ENCODE measurements around the gene SH3RF3. TPM values are rescaled to one million over a fixed set of nuclear protein-coding genes. Genes with fewer than 3 reads are reported as not detected.

Gene SH3RF3
- total RNA-seq, 1 donor from 2014 or later = 1.3 TPM

GRCh38 chr2:109335631-109336176, 206.7 kb downstream of the SH3RF3 start:
- Mint-ChIP-seq H3K9me3 (ENCODE audit: low read depth) (no peaks in the 10 kb centered on the region), H3K27me3 (peaks cover 18% of the 10 kb centered on the region), H3K27ac (no peak overlapping the region), H3K4me3 (ENCODE audit: low read depth) (no peak overlapping the region), H3K4me1 (ENCODE audit: low read depth) (no peaks in the 10 kb centered on the region), H3K36me3 (ENCODE audit: insufficient read depth) (no peaks in the 10 kb centered on the region)
- TF ChIP-seq CTCF (IDR thresholded peaks at IDR 0.05; ENCODE audit: unreplicated experiment) = no peak
- DNase-seq (ENCODE audit: low spot score, unreplicated experiment) = no peak

- H3K4me3 Mint-ChIP-seq (ENCODE audit: low read depth) = no peak overlapping the region
- TF ChIP-seq CTCF (IDR thresholded peaks at IDR 0.05; ENCODE audit: unreplicated experiment) = no peak
- H3K4me1 Mint-ChIP-seq (ENCODE audit: low read depth) = no peaks in the 10 kb centered on the region
- no peak overlapping the region for H3K27ac Mint-ChIP-seq
- DNase-seq (ENCODE audit: low spot score, unreplicated experiment) = no peak
- H3K27me3 Mint-ChIP-seq = peaks cover 16% of the 10 kb centered on the region
- H3K36me3 Mint-ChIP-seq (ENCODE audit: insufficient read depth) = no peaks in the 10 kb centered on the region
- H3K9me3 Mint-ChIP-seq (ENCODE audit: low read depth) = no peaks in the 10 kb centered on the region
These were observed 207.3 kb downstream of the SH3RF3 start for GRCh38 chr2:109336296-109336695.

GRCh38 chr2:109337221-109337620, 208.2 kb downstream of the SH3RF3 start:
- H3K4me1 Mint-ChIP-seq (ENCODE audit: low read depth) = no peaks in the 10 kb centered on the region
- H3K27ac Mint-ChIP-seq = no peak overlapping the region
- no peak for DNase-seq (ENCODE audit: low spot score, unreplicated experiment)
- no peak overlapping the region for H3K4me3 Mint-ChIP-seq (ENCODE audit: low read depth)
- H3K27me3 Mint-ChIP-seq = peaks cover 12% of the 10 kb centered on the region
- TF ChIP-seq CTCF (IDR thresholded peaks at IDR 0.05; ENCODE audit: unreplicated experiment) = no peak
- H3K9me3 Mint-ChIP-seq (ENCODE audit: low read depth) = no peaks in the 10 kb centered on the region
- no peaks in the 10 kb centered on the region for H3K36me3 Mint-ChIP-seq (ENCODE audit: insufficient read depth)

GRCh38 chr2:109339519-109339966, 210.5 kb downstream of the SH3RF3 start:
- no peak overlapping the region for H3K27ac Mint-ChIP-seq
- peaks cover 10% of the 10 kb centered on the region for H3K27me3 Mint-ChIP-seq
- no peak for TF ChIP-seq CTCF (IDR thresholded peaks at IDR 0.05; ENCODE audit: unreplicated experiment)
- no peaks in the 10 kb centered on the region for H3K4me1 Mint-ChIP-seq (ENCODE audit: low read depth)
- no peak overlapping the region for H3K4me3 Mint-ChIP-seq (ENCODE audit: low read depth)
- no peaks in the 10 kb centered on the region for H3K36me3 Mint-ChIP-seq (ENCODE audit: insufficient read depth)
- DNase-seq (ENCODE audit: low spot score, unreplicated experiment) = no peak
- no peaks in the 10 kb centered on the region for H3K9me3 Mint-ChIP-seq (ENCODE audit: low read depth)

GRCh38 chr2:109340381-109340780, 211.4 kb downstream of the SH3RF3 start:
- Mint-ChIP-seq H3K4me3 (ENCODE audit: low read depth) (no peak overlapping the region), H3K27me3 (peaks cover 7% of the 10 kb centered on the region), H3K36me3 (ENCODE audit: insufficient read depth) (no peaks in the 10 kb centered on the region), H3K4me1 (ENCODE audit: low read depth) (no peaks in the 10 kb centered on the region), H3K9me3 (ENCODE audit: low read depth) (no peaks in the 10 kb centered on the region), H3K27ac (no peak overlapping the region)
- DNase-seq (ENCODE audit: low spot score, unreplicated experiment) = no peak
- TF ChIP-seq CTCF (IDR thresholded peaks at IDR 0.05; ENCODE audit: unreplicated experiment) = no peak
